ENCODE measurements around the gene PIP5K1A. TPM values are rescaled to one million over a fixed set of nuclear protein-coding genes. Genes with fewer than 3 reads are reported as not detected.
"Not testable (repeated sequence)": the region's sequence is repeated elsewhere in the genome, so short reads cannot be mapped to it uniquely, and the experiment has no call there.

Gene PIP5K1A
- total and polyA plus RNA-seq, 2 experiments from 2014 or later = 21.6 to 91.3 TPM

- Histone ChIP-seq H3K4me1 (ENCODE audit: low read depth) (no peaks in the 10 kb centered on the region), H3K27ac (no peak overlapping the region), H3K4me3 (no peak overlapping the region), H3K27me3 (no peaks in the 10 kb centered on the region), H3K9me3 (ENCODE audit: low read depth) (no peaks in the 10 kb centered on the region), H3K36me3 (no peaks in the 10 kb centered on the region)
- no peak for DNase-seq (ENCODE audit: low read depth in 1 of 2, low spot score in 1 of 2)
- TF ChIP-seq CTCF (IDR thresholded peaks at IDR 0.05; ENCODE audit: low read depth, low read length) = no peak
Measured at GRCh38 chr1:151193856-151194255, 4.5 kb upstream of the PIP5K1A start.

GRCh38 chr1:151194894-151195594 is 3.3 kb upstream of the PIP5K1A start:
- DNase-seq (ENCODE audit: low read depth in 1 of 2, low spot score in 1 of 2) = peak in 1 of 2 donors; percentile 92
- not testable (repeated sequence) for H3K4me3 ChIP-seq, H3K27ac ChIP-seq

GRCh38 chr1:151196292-151196800 is 2.0 kb upstream of the PIP5K1A start:
- DNase-seq (ENCODE audit: low read depth in 1 of 2, low spot score in 1 of 2) = peak; percentile 75 to 89
- Histone ChIP-seq H3K9me3 (ENCODE audit: low read depth) (no peaks in the 10 kb centered on the region), H3K27ac (no peak overlapping the region), H3K4me3 (no peak overlapping the region), H3K36me3 (no peaks in the 10 kb centered on the region), H3K27me3 (no peaks in the 10 kb centered on the region), H3K4me1 (ENCODE audit: low read depth) (peaks cover 6% of the 10 kb centered on the region)
- peak; percentile 56 for TF ChIP-seq CTCF (IDR thresholded peaks at IDR 0.05; ENCODE audit: low read depth, low read length)

More at GRCh38 chr1:151194894-151195594, 3.3 kb upstream of the PIP5K1A start:
- H3K4me1 ChIP-seq (ENCODE audit: low read depth); H3K9me3 ChIP-seq (ENCODE audit: low read depth); H3K36me3 ChIP-seq; H3K27me3 ChIP-seq: not testable (repeated sequence)

GRCh38 chr1:151197863-151198253 is 494 bp upstream of the PIP5K1A start:
- Histone ChIP-seq H3K4me3 (peak overlapping the region; percentile 77), H3K9me3 (ENCODE audit: low read depth) (no peaks in the 10 kb centered on the region), H3K27ac (peak overlapping the region; percentile 94), H3K36me3 (peaks cover 1% of the 10 kb centered on the region), H3K27me3 (no peaks in the 10 kb centered on the region), H3K4me1 (ENCODE audit: low read depth) (peaks cover 6% of the 10 kb centered on the region)
- no peak for TF ChIP-seq CTCF (IDR thresholded peaks at IDR 0.05; ENCODE audit: low read depth, low read length)
- no peak for DNase-seq (ENCODE audit: low read depth in 1 of 2, low spot score in 1 of 2)

- H3K4me3 ChIP-seq = peak overlapping the region; percentile 77
- no peaks in the 10 kb centered on the region for H3K27me3 ChIP-seq
- no peaks in the 10 kb centered on the region for H3K9me3 ChIP-seq (ENCODE audit: low read depth)
- H3K36me3 ChIP-seq = peaks cover 3% of the 10 kb centered on the region
- peaks cover 6% of the 10 kb centered on the region for H3K4me1 ChIP-seq (ENCODE audit: low read depth)
- H3K27ac ChIP-seq = peak overlapping the region; percentile 94
- DNase-seq (ENCODE audit: low read depth in 1 of 2, low spot score in 1 of 2) = peak; percentile 10 to 90
- no peak for TF ChIP-seq CTCF (IDR thresholded peaks at IDR 0.05; ENCODE audit: low read depth, low read length)
Measured at GRCh38 chr1:151199873-151200581, 1.7 kb downstream of the PIP5K1A start.

- H3K27ac ChIP-seq; H3K27me3 ChIP-seq; H3K9me3 ChIP-seq (ENCODE audit: low read depth); H3K4me3 ChIP-seq; H3K4me1 ChIP-seq (ENCODE audit: low read depth); DNase-seq (ENCODE audit: low read depth in 1 of 2, low spot score in 1 of 2): not testable (repeated sequence)
- H3K36me3 ChIP-seq = peaks cover 18% of the 10 kb centered on the region
Measured at GRCh38 chr1:151205381-151205965, 7.1 kb downstream of the PIP5K1A start.
